NB4 (cell line): ENCODE measurements around the gene DUSP10.

ENCODE experiments used
- DNase-seq: peaks from one replicate; pipeline ENCODE4 v3.0.0; 2010; ENCODE audit warnings: low read depth
- H3K4me3 ChIP-seq: one replicate; pipeline ENCODE4 v1.5.1; 2011; ENCODE audit warnings: mild to moderate bottlenecking, low read depth, low read length, moderate library complexity
- MYC ChIP-seq: IDR thresholded peaks from 2 replicates; pipeline ENCODE4 v1.6.1; 2011; ENCODE audit warnings: low read depth, low read length
- POLR2A ChIP-seq: IDR thresholded peaks from 2 replicates; pipeline ENCODE4 v1.6.1; 2011; ENCODE audit warnings: mild to moderate bottlenecking; ENCODE audit not compliant: insufficient read length; ENCODE audit errors: extremely low read depth
- TF ChIP-seq, protein P1 (sequence below): IDR thresholded peaks from 2 replicates; pipeline ENCODE4 v1.6.1; 2011; ENCODE audit warnings: low read depth, low read length
- TF ChIP-seq, protein P2 (sequence below): IDR thresholded peaks from one replicate; pipeline ENCODE4 v1.5.1; 2012; ENCODE audit warnings: low read depth, low read length

The DUSP10 gene

DNA sequence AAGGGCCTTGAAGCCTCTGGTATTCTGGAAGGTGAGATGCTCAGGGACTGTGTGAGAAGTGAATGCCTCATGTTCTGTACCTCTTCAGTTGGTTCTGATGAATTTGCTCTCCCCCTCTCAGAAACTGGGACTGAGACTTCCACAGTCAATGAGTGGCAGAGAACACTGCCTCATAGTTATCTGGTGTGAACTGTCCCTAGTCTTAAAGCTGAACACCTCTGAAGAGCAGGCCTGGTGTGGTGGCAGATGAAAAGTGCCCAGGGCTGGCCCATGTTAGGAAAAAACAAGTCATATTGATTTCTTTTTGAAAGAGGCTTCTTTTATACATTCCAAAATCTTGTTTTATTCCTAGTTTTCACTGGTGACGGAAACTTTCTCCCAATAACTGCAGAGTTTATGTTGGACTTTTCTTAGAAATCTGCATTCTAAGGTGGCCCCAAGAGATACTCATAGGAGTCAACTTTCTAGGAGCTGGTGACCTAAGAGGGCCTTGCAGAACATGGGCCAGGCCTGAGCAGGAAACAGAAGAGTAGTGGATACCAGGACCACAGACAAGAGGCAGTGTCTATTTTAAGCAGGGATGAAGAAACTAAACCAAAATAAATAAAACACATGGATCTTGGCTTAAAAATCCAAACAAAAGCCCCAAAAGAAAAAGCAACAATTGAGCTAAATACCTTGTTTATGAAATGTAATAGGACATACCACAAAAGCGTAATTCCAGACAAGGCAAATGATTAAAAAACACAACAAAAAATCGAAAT, 19.5 kb downstream of the DUSP10 start:
- DNase-seq, result no peak
- H3K4me3 ChIP-seq, result no peak overlapping the region
- TF ChIP-seq POLR2A, result no peak
- TF ChIP-seq, protein P1, sequence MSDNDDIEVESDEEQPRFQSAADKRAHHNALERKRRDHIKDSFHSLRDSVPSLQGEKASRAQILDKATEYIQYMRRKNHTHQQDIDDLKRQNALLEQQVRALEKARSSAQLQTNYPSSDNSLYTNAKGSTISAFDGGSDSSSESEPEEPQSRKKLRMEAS, result no peak
- no peak for TF ChIP-seq MYC
- TF ChIP-seq, protein P2, sequence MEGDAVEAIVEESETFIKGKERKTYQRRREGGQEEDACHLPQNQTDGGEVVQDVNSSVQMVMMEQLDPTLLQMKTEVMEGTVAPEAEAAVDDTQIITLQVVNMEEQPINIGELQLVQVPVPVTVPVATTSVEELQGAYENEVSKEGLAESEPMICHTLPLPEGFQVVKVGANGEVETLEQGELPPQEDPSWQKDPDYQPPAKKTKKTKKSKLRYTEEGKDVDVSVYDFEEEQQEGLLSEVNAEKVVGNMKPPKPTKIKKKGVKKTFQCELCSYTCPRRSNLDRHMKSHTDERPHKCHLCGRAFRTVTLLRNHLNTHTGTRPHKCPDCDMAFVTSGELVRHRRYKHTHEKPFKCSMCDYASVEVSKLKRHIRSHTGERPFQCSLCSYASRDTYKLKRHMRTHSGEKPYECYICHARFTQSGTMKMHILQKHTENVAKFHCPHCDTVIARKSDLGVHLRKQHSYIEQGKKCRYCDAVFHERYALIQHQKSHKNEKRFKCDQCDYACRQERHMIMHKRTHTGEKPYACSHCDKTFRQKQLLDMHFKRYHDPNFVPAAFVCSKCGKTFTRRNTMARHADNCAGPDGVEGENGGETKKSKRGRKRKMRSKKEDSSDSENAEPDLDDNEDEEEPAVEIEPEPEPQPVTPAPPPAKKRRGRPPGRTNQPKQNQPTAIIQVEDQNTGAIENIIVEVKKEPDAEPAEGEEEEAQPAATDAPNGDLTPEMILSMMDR, result no peak

DNA sequence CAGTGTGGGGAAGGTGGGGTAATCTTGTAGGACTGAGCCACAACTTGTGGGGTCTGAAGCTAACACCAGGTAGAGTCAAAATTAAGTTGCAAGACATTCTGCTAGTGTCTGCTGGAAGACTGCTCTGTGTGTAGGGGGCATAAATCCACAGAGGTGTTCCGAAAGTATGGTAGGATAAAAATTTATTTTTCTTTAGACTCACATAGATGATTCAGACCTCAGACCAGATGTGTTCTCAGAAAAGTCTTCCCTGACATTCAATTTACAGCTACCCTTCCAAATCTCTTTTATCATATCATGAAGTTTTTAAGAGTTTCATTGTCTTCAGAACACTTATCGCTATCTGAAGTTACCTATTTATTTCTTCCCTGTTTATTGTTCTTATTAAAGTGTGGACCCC, 21.3 kb downstream of the DUSP10 start:
- no peak for DNase-seq
- no peak overlapping the region for H3K4me3 ChIP-seq
- TF ChIP-seq MYC (no peak), POLR2A (no peak)
- TF ChIP-seq, protein P1, result no peak
- TF ChIP-seq, protein P2, result no peak

DNA sequence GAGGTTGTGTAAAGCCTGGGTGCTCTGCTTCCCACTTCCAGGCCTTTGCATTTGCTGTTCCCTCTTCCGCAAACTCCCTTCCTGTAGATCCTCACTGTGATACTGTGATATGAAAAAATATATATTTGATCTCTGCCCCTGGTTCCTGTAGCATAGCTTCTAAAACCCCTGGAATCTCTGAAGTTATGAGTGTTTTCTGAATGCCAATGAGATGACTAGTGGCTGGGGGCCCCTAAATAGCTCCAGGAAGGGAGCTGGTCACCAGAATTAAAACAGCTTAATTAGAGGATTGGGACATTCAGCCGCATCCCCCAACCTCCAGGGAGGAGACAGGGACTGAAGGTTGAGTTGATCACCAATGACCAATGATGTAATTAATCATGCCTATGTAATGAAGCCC, 21.9 kb downstream of the DUSP10 start:
- TF ChIP-seq, protein P2, result no peak
- TF ChIP-seq MYC (no peak), POLR2A (no peak)
- TF ChIP-seq, protein P1, result no peak
- no peak overlapping the region for H3K4me3 ChIP-seq
- no peak for DNase-seq

DNA sequence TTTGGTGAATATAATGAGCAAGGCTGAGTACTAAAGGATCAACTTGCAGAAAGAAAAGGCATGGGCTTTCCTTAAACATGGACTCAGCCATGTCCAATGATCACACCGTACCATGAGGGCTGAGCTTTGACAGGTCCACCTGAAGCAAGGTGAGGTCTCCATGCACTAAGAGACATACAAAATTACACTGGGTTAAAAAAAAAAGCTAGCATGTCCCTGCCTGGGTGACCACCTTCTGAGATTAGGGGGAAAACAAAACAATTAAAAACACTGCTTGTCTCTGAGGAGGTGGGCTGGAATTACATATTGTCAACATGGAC, 22.7 kb downstream of the DUSP10 start:
- DNase-seq, result no peak
- H3K4me3 ChIP-seq, result no peak overlapping the region
- TF ChIP-seq, protein P1, result no peak
- TF ChIP-seq POLR2A (no peak), MYC (no peak)
- TF ChIP-seq, protein P2, result no peak

DNA sequence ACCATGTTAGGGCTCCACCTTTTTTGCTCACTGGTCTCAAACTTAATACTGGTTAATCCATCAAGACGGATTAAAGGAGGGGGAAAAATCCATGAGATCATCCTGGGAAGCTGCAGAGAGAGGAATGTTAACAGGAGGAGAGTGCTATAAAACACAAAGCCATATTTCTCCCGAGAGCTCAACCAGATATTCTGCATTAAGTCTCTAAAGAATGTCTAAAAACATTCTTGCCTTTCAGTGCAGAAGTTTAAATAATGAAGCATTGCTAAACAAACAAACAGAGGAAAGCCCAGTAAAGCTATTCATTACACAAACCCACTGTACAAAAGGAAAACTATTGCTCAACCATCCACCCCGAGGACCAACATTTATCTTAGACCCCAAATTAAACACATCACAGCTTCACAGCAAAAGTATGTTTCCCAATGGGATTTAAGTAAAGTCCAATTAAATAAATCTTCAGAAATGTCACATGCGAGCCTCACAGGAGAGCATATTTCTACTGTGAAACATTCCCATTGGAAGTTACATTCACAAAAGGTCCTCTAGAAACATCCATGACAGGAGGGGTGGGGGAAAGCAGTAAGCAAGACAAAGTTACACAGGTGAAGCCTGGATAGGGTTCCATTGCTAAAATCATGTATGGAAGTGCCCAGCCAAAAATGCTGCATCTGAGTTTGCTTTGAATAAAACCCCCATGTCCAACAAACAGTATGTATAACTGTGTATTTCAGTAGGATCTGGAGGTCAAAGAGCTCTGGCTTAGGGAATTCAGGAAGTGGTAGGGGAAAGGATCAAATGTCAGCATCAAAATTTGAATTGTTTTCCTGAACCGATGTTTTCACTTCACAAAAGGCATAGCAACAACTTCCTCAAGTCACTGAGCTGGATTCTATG, 23.3 kb downstream of the DUSP10 start:
- no peak for TF ChIP-seq POLR2A
- no peak overlapping the region for H3K4me3 ChIP-seq
- no peak for DNase-seq

DNA sequence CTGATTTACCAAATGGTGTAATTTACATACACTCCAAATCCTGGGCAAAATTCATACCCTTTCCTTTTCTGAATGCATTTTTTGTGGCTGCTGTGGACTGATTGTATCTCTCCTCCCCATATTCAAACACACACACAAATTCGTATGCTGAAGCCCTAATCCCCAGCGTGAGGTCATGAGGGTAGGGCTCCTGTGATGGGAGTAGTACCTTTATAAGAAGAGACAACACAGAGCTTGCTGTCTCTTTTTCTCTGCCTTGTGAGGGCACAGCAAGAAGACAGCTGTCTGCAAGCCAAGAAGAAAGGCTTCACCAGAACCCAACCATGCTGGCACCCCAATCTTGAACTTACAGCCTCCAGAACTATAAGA, 24.4 kb downstream of the DUSP10 start:
- DNase-seq, result no peak
- TF ChIP-seq MYC (no peak), POLR2A (no peak)
- TF ChIP-seq, protein P1, result no peak
- TF ChIP-seq, protein P2, result no peak
- H3K4me3 ChIP-seq, result no peak overlapping the region
